GM23338 (cell line): Measurements from ENCODE around the gene KRT83. TPM values are rescaled to one million over a fixed set of nuclear protein-coding genes. Genes with fewer than 3 reads are reported as not detected.

Source experiments
- ATAC-seq: fragments of 200-7000 bp; cut with Tn5 transposase; 3 replicates; pipeline ENCODE4 v1.9.1; 2020
- DNase-seq: peaks from one replicate; pipeline ENCODE4 v3.0.0-alpha.2; 2015; ENCODE audit warnings: low spot score
- H2AFZ ChIP-seq: fragments of 200-600 bp; sonication (generic); 2 replicates; pipeline ENCODE4 v1.8.0; 2016; ENCODE audit warnings: antibody characterized with exemption, mild to moderate bottlenecking, moderate library complexity
- H3F3A ChIP-seq: fragments of 200-600 bp; sonication (generic); replicated peaks from 2 replicates; pipeline ENCODE4 v1.8.0; 2017; ENCODE audit warnings: antibody characterized with exemption, mixed run types, low read depth
- H3K27ac ChIP-seq: fragments of 200-600 bp; sonication (generic); 2 replicates; pipeline ENCODE4 v1.6.1; 2016; ENCODE audit warnings: low read depth
- H3K27me3 ChIP-seq: fragments of 200-600 bp; sonication (generic); 2 replicates; pipeline ENCODE4 v1.8.0; 2016; ENCODE audit warnings: mild to moderate bottlenecking, mixed run types, moderate library complexity; ENCODE audit not compliant: insufficient read depth
- H3K36me3 ChIP-seq: fragments of 200-600 bp; sonication (generic); 2 replicates; pipeline ENCODE4 v1.8.0; 2016; ENCODE audit warnings: mild to moderate bottlenecking; ENCODE audit not compliant: insufficient read depth
- H3K4me1 ChIP-seq: fragments of 200-600 bp; sonication (generic); 2 replicates; pipeline ENCODE4 v1.8.0; 2016; ENCODE audit warnings: mild to moderate bottlenecking, moderate library complexity; ENCODE audit not compliant: insufficient read depth
- H3K4me2 ChIP-seq: fragments of 200-600 bp; sonication (generic); 2 replicates; pipeline ENCODE4 v1.7.1; 2017; ENCODE audit warnings: mixed run types
- H3K4me3 ChIP-seq: fragments of 200-600 bp; sonication (generic); 2 replicates; pipeline ENCODE4 v1.6.1; 2016; ENCODE audit warnings: mixed run types
- H3K79me2 ChIP-seq: fragments of 200-600 bp; sonication (generic); replicated peaks from 2 replicates; pipeline ENCODE4 v1.8.0; 2017; ENCODE audit warnings: mild to moderate bottlenecking; ENCODE audit not compliant: insufficient read depth
- H3K9me2 ChIP-seq: fragments of 200-600 bp; sonication (generic); 2 replicates; pipeline ENCODE4 v1.8.0; 2017; ENCODE audit not compliant: insufficient read depth
- H4K20me1 ChIP-seq: fragments of 200-600 bp; sonication (generic); replicated peaks from 2 replicates; pipeline ENCODE4 v1.8.0; 2017; ENCODE audit warnings: mild to moderate bottlenecking; ENCODE audit not compliant: insufficient read depth
- H3K27ac Mint-ChIP-seq: 2 replicates; pipeline ENCODE4 v1.8.0; 2020; ENCODE audit warnings: inconsistent platforms, mild to moderate bottlenecking, moderate library complexity, mixed read lengths
- H3K27me3 Mint-ChIP-seq: 3 replicates; pipeline ENCODE4 v1.8.0; 2022; ENCODE audit warnings: low read depth, mild to moderate bottlenecking, moderate library complexity, mixed read lengths, inconsistent platforms; ENCODE audit not compliant: insufficient read depth, poor library complexity
- H3K36me3 Mint-ChIP-seq: 3 replicates; pipeline ENCODE4 v1.8.0; 2021; ENCODE audit warnings: low read depth, mild to moderate bottlenecking, inconsistent platforms, moderate library complexity, mixed read lengths
- H3K4me1 Mint-ChIP-seq: 3 replicates; pipeline ENCODE4 v1.8.0; 2020; ENCODE audit warnings: mild to moderate bottlenecking, inconsistent platforms, mixed read lengths
- H3K4me3 Mint-ChIP-seq: 3 replicates; pipeline ENCODE4 v1.8.0; 2021; ENCODE audit warnings: moderate library complexity, mild to moderate bottlenecking, inconsistent platforms, mixed read lengths
- H3K9me3 Mint-ChIP-seq: 3 replicates; pipeline ENCODE4 v1.8.0; 2020; ENCODE audit warnings: moderate library complexity, mild to moderate bottlenecking, inconsistent platforms, mixed read lengths
- CREB1 ChIP-seq: fragments of 250-450 bp; sonication (Bioruptor Pico); IDR thresholded peaks from 2 replicates; pipeline ENCODE4 v1.5.0; 2020; ENCODE audit warnings: low read depth, mild to moderate bottlenecking, moderate library complexity
- EZH2 ChIP-seq: fragments of 200-600 bp; sonication (generic); IDR thresholded peaks from one replicate; pipeline ENCODE4 v1.8.0; 2017; ENCODE audit warnings: antibody characterized with exemption, mild to moderate bottlenecking, low read depth; ENCODE audit not compliant: unreplicated experiment
- EZH2phosphoT487 ChIP-seq: fragments of 200-600 bp; sonication (generic); IDR thresholded peaks from one replicate; pipeline ENCODE4 v1.8.1; 2018; ENCODE audit warnings: antibody characterized with exemption; ENCODE audit not compliant: unreplicated experiment
- JUNB ChIP-seq: IDR thresholded peaks from one replicate; pipeline ENCODE4 v1.6.1; 2016; ENCODE audit warnings: antibody characterized with exemption; ENCODE audit not compliant: unreplicated experiment
- NANOG ChIP-seq: IDR thresholded peaks from 2 replicates; pipeline ENCODE4 v1.6.1; 2016; ENCODE audit warnings: antibody characterized with exemption, borderline replicate concordance
- POLR2AphosphoS5 ChIP-seq: IDR thresholded peaks from 2 replicates; pipeline ENCODE4 v1.6.1; 2016; ENCODE audit warnings: antibody characterized with exemption, low read depth
- STAT1 ChIP-seq: IDR thresholded peaks from one replicate; pipeline ENCODE4 v1.6.1; 2016; ENCODE audit warnings: antibody characterized with exemption; ENCODE audit not compliant: unreplicated experiment
- ZNF331 ChIP-seq: fragments of 250-450 bp; sonication (Bioruptor Pico); IDR thresholded peaks from 2 replicates; pipeline ENCODE4 v1.5.0; 2020; ENCODE audit warnings: low read depth, mild to moderate bottlenecking, moderate library complexity
- polyA plus RNA-seq: library from polyadenylated mRNA; unstranded; fragments of >200 nt; fragmentation: Nextera tagmentation; extraction: Ambion mirVana; gene quantifications from 2 replicates; pipeline ENCODE4 v1.2.1, GENCODE V29; 2016
- total RNA-seq: library from RNA; depleted of rRNA; stranded (reverse); fragments of >200 nt; shearing (Covaris generic); gene quantifications from 2 replicates; pipeline ENCODE4 v1.2.3, GENCODE V29; 2014
- TF ChIP-seq, protein P1 (sequence below): IDR thresholded peaks from 2 replicates; pipeline ENCODE4 v1.6.1; 2016; ENCODE audit warnings: antibody characterized with exemption
- TF ChIP-seq, protein P2 (sequence below): IDR thresholded peaks from one replicate; pipeline ENCODE4 v1.6.1; 2018; ENCODE audit warnings: antibody characterized with exemption; ENCODE audit not compliant: unreplicated experiment
- TF ChIP-seq, protein P3 (sequence below), 2 experiments: fragments of 200-600 bp in 1 of 2; sonication (generic) in 1 of 2; conservative IDR thresholded peaks; 2 replicates each; pipeline versions ENCODE4 v1.5.1 to v1.6.1; 2016 to 2017; ENCODE audit warnings: antibody characterized with exemption in 2 of 2, low read depth in 2 of 2, mild to moderate bottlenecking in 2 of 2, moderate library complexity in 1 of 2

Gene KRT83
- total and polyA plus RNA-seq, 2 experiments from 2014 or later, result not detected

DNA sequence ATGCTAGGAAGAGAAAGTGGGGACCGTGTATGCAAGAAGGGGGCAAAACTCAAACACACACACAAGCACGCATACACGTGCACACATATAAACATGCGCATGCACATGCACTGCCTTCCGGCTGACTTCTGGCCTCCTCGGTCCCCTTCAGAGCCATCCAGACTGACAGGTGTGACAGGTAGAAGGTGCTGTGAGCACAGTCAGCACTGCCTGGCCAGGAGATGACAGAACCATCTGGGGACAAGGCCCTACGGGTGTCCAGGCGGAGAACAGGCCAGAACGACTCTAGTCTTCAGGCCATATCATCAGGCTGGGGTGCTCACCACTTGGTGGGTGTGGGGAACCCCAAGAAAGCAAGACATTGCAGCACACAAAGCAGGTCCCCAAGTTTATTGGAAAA, 7.3 kb downstream of the KRT83 start:
- peaks cover 18% of the 10 kb centered on the region for H3K27me3 ChIP-seq
- H3K36me3 ChIP-seq, result no peaks in the 10 kb centered on the region
- Mint-ChIP-seq H3K9me3 (no peaks in the 10 kb centered on the region), H3K27me3 (peaks cover 17% of the 10 kb centered on the region), H3K4me1 (peaks cover 5% of the 10 kb centered on the region; the same call in 2 of the 3 replicates), H3K4me3 (no peak overlapping the region), H3K36me3 (no peaks in the 10 kb centered on the region; the same call in 2 of the 3 replicates), H3K27ac (no peak overlapping the region)
- TF ChIP-seq POLR2AphosphoS5, result no peak
- no peak for TF ChIP-seq ZNF331 (CRISPR knock-in tag)
- TF ChIP-seq, protein P1, sequence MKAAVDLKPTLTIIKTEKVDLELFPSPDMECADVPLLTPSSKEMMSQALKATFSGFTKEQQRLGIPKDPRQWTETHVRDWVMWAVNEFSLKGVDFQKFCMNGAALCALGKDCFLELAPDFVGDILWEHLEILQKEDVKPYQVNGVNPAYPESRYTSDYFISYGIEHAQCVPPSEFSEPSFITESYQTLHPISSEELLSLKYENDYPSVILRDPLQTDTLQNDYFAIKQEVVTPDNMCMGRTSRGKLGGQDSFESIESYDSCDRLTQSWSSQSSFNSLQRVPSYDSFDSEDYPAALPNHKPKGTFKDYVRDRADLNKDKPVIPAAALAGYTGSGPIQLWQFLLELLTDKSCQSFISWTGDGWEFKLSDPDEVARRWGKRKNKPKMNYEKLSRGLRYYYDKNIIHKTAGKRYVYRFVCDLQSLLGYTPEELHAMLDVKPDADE, result no peak
- no peak for TF ChIP-seq EZH2
- TF ChIP-seq STAT1, result no peak
- TF ChIP-seq, protein P2, sequence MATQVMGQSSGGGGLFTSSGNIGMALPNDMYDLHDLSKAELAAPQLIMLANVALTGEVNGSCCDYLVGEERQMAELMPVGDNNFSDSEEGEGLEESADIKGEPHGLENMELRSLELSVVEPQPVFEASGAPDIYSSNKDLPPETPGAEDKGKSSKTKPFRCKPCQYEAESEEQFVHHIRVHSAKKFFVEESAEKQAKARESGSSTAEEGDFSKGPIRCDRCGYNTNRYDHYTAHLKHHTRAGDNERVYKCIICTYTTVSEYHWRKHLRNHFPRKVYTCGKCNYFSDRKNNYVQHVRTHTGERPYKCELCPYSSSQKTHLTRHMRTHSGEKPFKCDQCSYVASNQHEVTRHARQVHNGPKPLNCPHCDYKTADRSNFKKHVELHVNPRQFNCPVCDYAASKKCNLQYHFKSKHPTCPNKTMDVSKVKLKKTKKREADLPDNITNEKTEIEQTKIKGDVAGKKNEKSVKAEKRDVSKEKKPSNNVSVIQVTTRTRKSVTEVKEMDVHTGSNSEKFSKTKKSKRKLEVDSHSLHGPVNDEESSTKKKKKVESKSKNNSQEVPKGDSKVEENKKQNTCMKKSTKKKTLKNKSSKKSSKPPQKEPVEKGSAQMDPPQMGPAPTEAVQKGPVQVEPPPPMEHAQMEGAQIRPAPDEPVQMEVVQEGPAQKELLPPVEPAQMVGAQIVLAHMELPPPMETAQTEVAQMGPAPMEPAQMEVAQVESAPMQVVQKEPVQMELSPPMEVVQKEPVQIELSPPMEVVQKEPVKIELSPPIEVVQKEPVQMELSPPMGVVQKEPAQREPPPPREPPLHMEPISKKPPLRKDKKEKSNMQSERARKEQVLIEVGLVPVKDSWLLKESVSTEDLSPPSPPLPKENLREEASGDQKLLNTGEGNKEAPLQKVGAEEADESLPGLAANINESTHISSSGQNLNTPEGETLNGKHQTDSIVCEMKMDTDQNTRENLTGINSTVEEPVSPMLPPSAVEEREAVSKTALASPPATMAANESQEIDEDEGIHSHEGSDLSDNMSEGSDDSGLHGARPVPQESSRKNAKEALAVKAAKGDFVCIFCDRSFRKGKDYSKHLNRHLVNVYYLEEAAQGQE, result no peak
- TF ChIP-seq, protein P3, sequence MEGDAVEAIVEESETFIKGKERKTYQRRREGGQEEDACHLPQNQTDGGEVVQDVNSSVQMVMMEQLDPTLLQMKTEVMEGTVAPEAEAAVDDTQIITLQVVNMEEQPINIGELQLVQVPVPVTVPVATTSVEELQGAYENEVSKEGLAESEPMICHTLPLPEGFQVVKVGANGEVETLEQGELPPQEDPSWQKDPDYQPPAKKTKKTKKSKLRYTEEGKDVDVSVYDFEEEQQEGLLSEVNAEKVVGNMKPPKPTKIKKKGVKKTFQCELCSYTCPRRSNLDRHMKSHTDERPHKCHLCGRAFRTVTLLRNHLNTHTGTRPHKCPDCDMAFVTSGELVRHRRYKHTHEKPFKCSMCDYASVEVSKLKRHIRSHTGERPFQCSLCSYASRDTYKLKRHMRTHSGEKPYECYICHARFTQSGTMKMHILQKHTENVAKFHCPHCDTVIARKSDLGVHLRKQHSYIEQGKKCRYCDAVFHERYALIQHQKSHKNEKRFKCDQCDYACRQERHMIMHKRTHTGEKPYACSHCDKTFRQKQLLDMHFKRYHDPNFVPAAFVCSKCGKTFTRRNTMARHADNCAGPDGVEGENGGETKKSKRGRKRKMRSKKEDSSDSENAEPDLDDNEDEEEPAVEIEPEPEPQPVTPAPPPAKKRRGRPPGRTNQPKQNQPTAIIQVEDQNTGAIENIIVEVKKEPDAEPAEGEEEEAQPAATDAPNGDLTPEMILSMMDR (conservative IDR thresholded peaks at IDR 0.05; ENCODE audit: low read depth in 2 of 2), result no peak
- TF ChIP-seq CREB1 (CRISPR knock-in tag), result no peak
- TF ChIP-seq NANOG, result no peak
- TF ChIP-seq JUNB, result no peak
- H3K27ac ChIP-seq, result no peak overlapping the region
- no peak for ATAC-seq
- no peak overlapping the region for H2AFZ ChIP-seq
- H3F3A ChIP-seq, result no peaks in the 10 kb centered on the region
- no peaks in the 10 kb centered on the region for H3K9me2 ChIP-seq
- H3K4me1 ChIP-seq, result peaks cover 4% of the 10 kb centered on the region
- no peaks in the 10 kb centered on the region for H3K79me2 ChIP-seq
- no peak overlapping the region for H3K4me3 ChIP-seq
- no peaks in the 10 kb centered on the region for H4K20me1 ChIP-seq
- no peak overlapping the region for H3K4me2 ChIP-seq
- no peak for DNase-seq

DNA sequence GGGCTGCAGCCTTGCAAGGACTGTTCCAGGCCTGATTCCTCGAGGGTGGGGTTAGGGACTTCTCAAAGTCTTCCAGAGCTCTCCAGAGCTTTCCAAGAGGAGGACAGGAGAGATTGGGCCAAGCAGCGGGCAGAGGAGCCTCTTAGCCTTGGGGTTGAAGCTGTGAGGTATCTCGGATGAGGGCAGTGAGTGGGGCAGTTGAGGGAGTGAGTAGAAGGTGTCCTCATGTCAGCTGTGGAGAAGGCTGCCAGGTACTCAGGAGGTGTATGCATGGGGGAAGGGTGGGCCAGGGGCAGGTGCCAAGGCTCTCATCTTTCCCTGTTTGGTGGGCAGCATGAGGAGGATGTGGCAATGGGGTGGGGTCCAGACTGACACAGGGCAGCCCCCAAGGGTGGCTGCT, 7.7 kb downstream of the KRT83 start:
- no peak overlapping the region for H3K4me2 ChIP-seq
- no peak overlapping the region for H3K4me3 Mint-ChIP-seq
- no peak for DNase-seq
- no peak for TF ChIP-seq NANOG
- no peak for TF ChIP-seq CREB1 (CRISPR knock-in tag)
- TF ChIP-seq, protein P3 (conservative IDR thresholded peaks at IDR 0.05; ENCODE audit: low read depth in 2 of 2), result no peak
- no peak for TF ChIP-seq STAT1
- no peak for TF ChIP-seq EZH2phosphoT487
- no peak for TF ChIP-seq JUNB
- TF ChIP-seq EZH2, result no peak
- no peak for TF ChIP-seq POLR2AphosphoS5
- TF ChIP-seq, protein P1, result no peak

More for the DNA sequence above, 7.7 kb downstream of the KRT83 start:
- Mint-ChIP-seq H3K27me3 (peaks cover 22% of the 10 kb centered on the region), H3K36me3 (no peaks in the 10 kb centered on the region; the same call in 2 of the 3 replicates), H3K9me3 (no peaks in the 10 kb centered on the region), H3K4me1 (peaks cover 8% of the 10 kb centered on the region; the same call in 2 of the 3 replicates), H3K27ac (no peak overlapping the region)
- H2AFZ ChIP-seq, result no peak overlapping the region
- H3F3A ChIP-seq, result no peaks in the 10 kb centered on the region
- H4K20me1 ChIP-seq, result no peaks in the 10 kb centered on the region
- H3K27ac ChIP-seq, result no peak overlapping the region
- peaks cover 22% of the 10 kb centered on the region for H3K27me3 ChIP-seq
- H3K4me1 ChIP-seq, result peaks cover 7% of the 10 kb centered on the region
- no peaks in the 10 kb centered on the region for H3K9me2 ChIP-seq
- ATAC-seq, result no peak
- no peaks in the 10 kb centered on the region for H3K79me2 ChIP-seq
- H3K36me3 ChIP-seq, result no peaks in the 10 kb centered on the region
- no peak overlapping the region for H3K4me3 ChIP-seq
